ENCODE results near the gene FILIP1L.

Gene FILIP1L

GRCh38 chr3:100114413-100115030 is at the start of gene FILIP1L:
TSS of gene FILIP1L (minus strand) at chr3:100114501.
- no peak for DNase-seq (ENCODE audit: low read depth)

GRCh38 chr3:100163787-100164186 is 49.5 kb upstream of the FILIP1L start:
- DNase-seq (ENCODE audit: low read depth), result no peak

DNA sequence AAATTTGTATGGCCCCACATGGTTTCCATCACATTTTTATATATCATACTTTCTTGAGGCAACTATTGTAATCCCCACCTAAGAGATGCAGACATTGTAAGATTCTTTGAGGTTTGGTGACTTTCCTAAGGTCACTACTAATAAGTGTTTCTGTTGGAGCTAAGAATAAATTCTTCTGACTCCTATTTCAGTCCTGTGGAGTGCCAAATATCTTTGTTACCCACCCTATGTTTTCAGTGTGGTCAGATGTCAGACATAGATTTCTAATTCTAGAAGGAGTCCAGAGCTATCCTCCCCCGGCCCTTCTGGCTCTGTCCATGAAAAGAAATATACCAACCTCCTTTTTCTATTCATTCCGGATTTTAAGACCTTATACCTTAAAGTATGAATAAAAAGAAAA is 46.2 kb upstream of the FILIP1L start:
- no peak for DNase-seq (ENCODE audit: low read depth)

GRCh38 chr3:100159331-100160153 is 45.2 kb upstream of the FILIP1L start:
- DNase-seq (ENCODE audit: low read depth), result no peak

GRCh38 chr3:100158918-100159330 is 44.6 kb upstream of the FILIP1L start:
- DNase-seq (ENCODE audit: low read depth), result no peak

DNA sequence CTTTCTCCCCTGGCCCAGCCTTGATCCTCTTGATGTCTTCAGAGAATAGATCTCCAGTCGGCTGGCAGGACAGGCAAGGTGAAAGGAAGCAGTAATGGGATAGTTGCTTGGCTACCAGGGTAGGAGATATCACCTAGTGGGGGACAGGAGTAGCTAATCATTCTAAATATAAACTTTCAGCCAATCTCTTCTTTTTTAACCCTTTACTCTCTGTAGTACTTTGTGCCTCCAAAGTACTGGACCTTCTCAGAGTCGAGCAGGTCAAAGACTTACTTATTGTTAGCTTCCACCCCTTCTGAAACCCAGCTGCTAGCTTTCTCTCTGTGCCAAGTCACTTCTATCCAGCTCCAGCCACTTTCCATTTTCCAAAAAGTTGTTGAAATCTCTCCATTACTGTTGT is 43.4 kb upstream of the FILIP1L start:
- no peak for DNase-seq (ENCODE audit: low read depth)

- no peak for DNase-seq (ENCODE audit: low read depth)
Measured at GRCh38 chr3:100155590-100155989, 41.3 kb upstream of the FILIP1L start.

DNA sequence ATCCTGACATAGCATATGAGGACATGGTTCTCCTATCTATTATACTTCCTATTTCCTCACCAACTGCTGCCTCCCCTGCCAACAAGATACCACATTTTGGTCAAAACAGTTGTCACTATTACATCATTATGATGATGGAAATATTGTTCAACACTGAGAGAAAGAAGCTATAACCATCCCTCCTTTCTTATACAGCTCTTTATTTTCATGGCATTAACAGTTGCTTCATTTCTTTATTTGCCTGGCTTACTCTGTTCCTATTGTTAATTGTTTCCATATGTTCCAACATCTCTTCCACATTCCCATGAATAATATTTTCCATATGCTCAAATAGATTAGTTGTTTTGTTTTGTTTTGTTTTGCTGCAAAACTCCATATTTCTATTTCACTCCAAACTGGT is 40.8 kb upstream of the FILIP1L start:
- DNase-seq (ENCODE audit: low read depth), result no peak

DNA sequence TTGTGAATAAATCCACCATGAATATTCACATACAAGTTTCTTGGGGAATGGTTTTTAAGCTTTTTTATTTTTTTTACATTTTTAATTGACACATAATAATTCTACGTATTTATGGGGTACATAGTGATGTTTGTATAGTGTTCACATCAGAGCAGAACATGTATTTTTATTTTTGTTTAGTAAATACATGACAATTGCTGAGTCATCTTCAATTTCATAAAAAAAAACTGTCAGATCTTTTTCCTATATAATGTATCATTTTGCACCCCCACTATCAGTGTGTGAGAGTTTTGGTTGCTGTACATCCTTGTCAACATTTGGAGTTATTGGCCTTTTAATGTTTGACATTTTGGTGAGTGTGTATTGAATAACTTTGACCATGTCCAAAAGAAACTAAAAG is 39.9 kb upstream of the FILIP1L start:
- no peak for DNase-seq (ENCODE audit: low read depth)

- no peak for DNase-seq (ENCODE audit: low read depth)
Measured at GRCh38 chr3:100151024-100151707, 36.9 kb upstream of the FILIP1L start.

GRCh38 chr3:100150473-100150872 is 36.2 kb upstream of the FILIP1L start:
- DNase-seq (ENCODE audit: low read depth), result no peak

GRCh38 chr3:100149713-100150415 is 35.6 kb upstream of the FILIP1L start:
- no peak for DNase-seq (ENCODE audit: low read depth)

DNA sequence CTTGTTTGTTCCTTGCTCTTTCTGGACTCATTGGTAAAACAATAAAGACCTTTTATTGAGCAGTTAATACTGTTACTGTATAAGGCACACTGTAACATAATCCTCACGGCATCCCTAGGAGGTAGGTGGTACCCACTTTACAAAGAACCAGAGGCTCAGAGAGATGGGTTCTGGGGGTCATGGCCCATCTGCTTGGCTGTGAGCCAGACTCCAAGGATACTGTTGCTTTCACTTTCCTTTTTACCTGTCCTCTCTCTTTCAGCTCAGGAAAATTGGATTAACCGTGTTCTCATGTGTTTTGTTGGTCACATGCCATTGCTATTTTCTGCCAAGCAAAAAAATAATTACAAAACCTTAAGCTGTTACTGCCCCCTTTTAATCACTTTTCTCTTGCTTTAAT is 34.8 kb upstream of the FILIP1L start:
- no peak for DNase-seq (ENCODE audit: low read depth)

- no peak for DNase-seq (ENCODE audit: low read depth)
Measured at GRCh38 chr3:100144255-100144866, 30.1 kb upstream of the FILIP1L start.

DNA sequence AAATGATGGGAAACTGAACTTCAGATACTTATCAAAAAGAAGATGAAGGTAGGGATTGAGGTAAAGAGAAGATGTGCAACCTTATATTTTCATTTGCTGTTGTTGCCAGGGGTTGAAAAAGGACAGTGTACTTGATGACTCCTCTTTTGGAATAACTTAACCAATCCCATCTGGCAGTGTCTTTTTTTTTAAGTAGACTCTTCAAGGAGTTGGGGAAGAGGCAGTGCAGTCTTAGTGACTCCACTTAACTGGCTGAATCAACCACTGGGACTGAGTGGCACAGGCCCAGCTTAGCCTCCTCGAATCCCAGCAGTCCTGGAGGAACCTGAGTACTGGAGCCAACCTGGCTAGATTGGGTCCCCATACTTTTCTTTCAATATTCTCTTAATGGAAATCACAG is 27.3 kb upstream of the FILIP1L start:
- no peak for DNase-seq (ENCODE audit: low read depth)

- no peak for DNase-seq (ENCODE audit: low read depth)
Measured at GRCh38 chr3:100140976-100141375, 26.7 kb upstream of the FILIP1L start.

DNA sequence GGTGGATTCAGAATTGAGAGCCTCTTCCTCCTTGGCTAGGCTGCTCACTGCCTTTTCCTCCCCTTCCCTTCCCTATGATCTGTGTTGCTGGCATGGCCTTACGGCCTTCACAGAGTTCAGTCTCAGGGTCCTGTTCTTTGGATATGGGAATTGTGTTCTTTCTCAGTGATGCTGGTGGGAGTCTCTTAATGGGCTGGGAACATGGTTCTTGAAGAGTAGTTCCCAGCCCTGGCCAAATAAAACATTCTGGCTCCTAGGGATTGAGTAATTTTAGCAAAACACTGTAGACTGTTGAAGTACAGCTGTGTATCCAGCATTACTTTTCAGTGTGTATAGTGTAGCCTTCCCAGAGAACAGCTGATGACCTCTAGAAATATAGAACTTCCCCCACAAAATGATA is 22.6 kb upstream of the FILIP1L start:
- no peak for DNase-seq (ENCODE audit: low read depth)

DNA sequence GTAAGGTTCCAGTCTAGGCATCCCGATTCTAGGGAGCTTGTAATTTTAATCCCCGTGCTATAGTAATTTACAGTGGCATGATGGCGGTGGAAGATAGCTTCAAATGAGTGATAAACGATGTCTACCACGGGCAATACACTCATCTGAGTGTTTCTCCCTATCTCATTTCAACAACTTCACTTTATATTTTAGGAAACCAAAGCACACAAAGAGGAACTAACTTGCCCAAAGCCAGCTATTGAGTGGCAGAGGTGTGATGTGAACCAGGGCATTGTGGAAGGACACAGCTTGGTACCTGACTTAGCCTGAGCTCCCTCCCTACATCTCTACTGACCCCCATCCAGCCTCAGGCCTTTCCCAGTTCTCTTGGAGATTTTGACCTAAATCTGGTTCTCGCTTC is 16.9 kb upstream of the FILIP1L start:
- DNase-seq (ENCODE audit: low read depth), result no peak

GRCh38 chr3:100129941-100130340 is 15.6 kb upstream of the FILIP1L start:
- DNase-seq (ENCODE audit: low read depth), result no peak

DNA sequence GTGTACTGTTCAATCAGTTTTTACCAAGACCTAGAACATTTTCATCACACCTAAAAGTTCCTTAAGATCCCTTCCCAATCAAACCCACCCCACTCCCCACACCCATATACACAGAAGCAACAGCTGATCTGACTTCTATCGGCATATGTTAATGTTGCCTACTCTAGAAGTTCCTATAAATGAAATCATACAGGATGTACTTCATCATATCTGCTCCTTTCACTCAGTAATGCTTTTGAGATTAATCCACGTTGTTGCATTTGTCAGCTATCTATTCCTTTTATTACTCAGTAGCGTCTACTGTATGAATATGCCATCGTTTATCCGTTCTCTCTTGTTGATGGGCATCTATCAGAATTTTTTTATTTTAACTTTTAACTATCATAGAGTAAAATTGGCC is 14.3 kb upstream of the FILIP1L start:
- no peak for DNase-seq (ENCODE audit: low read depth)

DNA sequence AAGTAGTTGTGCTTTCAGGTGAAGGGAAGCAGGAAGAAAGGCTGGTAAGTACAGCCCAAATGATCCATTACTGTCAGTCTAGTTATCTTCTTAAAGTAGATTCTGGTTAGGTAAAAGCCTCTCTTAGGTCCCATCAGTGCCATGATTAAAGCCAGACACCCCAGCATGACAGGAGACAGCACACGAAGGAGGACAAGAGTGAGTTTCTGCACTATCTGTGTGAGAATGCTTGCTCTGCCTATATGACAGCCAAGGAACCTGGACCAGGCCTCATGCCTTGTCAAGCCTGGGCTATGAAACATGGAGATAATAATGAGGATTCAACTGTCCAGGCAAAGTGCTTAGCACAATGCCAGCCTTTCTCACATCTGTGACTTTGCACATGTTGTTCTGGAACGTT is 13.5 kb upstream of the FILIP1L start:
- no peak for DNase-seq (ENCODE audit: low read depth)
